Rectal smooth muscle tissue (tissue), 1 donor: ENCODE data around the gene TIAM2.
"Not testable (repeated sequence)": the region's sequence is repeated elsewhere in the genome, so short reads cannot be mapped to it uniquely, and the experiment has no call there.

Experiments
- H3K27ac ChIP-seq: one replicate; pipeline ENCODE4 v1.7.0; 2013; ENCODE audit warnings: low read depth, low read length, inconsistent platforms
- H3K27me3 ChIP-seq: one replicate; pipeline ENCODE4 v1.7.0; 2013; ENCODE audit warnings: low read length; ENCODE audit not compliant: control insufficient read depth, insufficient read depth
- H3K36me3 ChIP-seq: one replicate; pipeline ENCODE4 v1.7.0; 2013; ENCODE audit warnings: low read length; ENCODE audit not compliant: control insufficient read depth, insufficient read depth
- H3K4me1 ChIP-seq: one replicate; pipeline ENCODE4 v1.7.0; 2013; ENCODE audit warnings: low read length; ENCODE audit not compliant: control insufficient read depth, insufficient read depth
- H3K4me3 ChIP-seq: one replicate; pipeline ENCODE4 v1.7.0; 2013; ENCODE audit warnings: low read length
- H3K9ac ChIP-seq: one replicate; pipeline ENCODE4 v1.7.0; 2013; ENCODE audit warnings: low read length

Gene TIAM2

DNA sequence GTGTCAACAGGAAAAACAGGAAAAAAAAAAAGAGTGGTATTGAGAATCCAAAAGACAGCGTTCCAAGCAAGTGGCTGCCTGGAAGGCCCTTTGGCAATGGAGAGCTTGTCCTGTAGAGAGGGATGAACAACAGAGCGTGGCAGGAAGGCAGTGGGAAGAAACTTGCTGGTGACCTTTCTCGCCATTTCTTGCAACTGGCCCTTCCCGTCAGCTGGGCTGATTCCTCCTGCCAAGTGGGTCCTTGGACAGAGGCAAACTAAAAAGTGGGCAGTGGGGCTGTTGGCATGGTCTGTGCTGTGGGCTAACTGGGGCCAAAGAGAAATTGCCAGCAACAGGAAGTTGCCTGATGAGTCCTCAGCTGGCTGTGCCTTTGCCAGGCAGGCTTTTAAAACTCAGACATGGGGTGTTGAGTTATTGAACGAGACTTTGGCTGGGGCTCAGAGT lies 224.8 kb downstream of the TIAM2 start:
- Histone ChIP-seq H3K36me3 (no peaks in the 10 kb centered on the region), H3K27ac (peak overlapping the region; percentile 31), H3K27me3 (no peaks in the 10 kb centered on the region), H3K9ac (peak overlapping the region; percentile 19), H3K4me3 (no peak overlapping the region), H3K4me1 (peaks cover 2% of the 10 kb centered on the region)

DNA sequence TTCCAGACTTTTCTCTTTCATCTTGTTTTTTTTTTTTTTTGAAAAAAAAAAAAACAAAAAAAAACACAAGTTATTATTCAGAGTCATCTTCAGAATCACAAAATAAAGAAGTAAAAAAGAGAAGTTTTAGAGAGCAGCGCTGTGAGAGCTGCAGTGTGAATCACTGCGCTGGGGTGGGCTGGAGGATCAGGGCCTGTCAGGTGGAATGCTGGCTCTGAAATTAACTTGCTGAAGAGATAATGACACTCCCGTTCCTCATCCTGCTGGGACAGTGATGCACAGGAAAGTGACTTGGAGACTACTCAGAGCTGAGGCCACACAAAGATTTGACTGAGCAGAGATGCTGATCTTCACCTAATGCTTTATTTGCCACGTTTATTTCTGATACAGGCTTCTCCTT lies 226.0 kb downstream of the TIAM2 start:
- H3K9ac ChIP-seq, result no peak overlapping the region
- peaks cover 2% of the 10 kb centered on the region for H3K4me1 ChIP-seq
- H3K27me3 ChIP-seq, result no peaks in the 10 kb centered on the region
- H3K27ac ChIP-seq, result no peak overlapping the region
- H3K4me3 ChIP-seq, result no peak overlapping the region
- no peaks in the 10 kb centered on the region for H3K36me3 ChIP-seq

DNA sequence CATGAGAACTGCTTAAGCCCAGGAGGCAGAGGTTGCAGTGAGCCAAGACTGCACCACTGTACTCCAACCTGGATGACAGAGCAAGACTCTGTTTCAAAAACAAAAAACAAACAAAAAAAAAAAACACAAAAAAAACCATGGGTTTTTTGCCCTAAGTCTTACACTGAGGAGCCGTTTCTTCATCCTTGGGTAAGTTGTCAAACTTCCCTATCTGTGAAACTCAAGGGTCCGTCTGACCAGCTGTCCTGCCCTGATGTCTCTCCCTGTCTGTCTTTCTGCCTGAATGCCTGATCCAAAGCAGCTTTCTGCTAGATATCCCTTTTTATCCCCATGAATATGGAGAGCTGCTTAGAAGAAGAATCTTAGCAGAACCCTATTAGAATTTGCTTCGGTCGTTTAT lies 227.4 kb downstream of the TIAM2 start:
- H3K4me3 ChIP-seq, result no peak overlapping the region
- no peak overlapping the region for H3K9ac ChIP-seq
- no peak overlapping the region for H3K27ac ChIP-seq

DNA sequence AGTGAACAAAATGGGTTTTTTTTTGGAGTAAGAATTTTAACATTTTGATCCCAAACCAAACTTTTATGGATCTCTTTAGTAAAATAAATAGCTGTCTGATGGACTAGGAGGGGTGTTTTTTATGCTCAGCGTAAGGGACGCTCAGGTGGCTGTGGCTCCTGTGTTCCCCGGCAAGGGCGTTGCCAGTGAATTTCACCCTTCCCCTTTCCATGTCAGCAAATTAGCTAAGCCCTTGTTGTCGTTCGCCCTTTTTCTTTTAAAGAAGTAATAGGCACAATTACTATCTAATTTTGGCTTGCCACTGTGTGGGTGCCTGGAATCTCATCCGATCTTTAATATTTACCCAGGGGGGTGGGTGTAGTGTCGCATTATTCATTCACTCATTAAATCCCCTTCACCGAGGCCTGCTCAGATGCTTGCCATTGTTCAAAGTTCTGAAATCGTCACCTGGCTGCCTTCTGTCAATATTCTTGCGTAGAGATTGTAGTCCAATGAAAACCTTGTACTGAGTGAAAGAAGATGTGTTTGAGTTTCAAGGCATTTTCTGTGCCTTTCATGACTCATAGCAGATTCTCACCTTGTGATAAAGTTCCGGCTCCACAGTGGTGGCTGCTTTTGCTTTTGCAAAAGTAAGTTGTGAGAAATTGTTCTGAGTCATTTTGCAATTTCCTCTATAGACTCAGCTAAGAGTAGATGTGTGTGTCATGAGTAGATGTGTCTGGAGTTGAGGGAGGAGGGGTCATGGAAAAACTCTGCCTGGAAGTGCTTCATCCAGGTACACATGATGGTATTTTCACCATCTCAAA lies 228.7 kb downstream of the TIAM2 start:
- no peak overlapping the region for H3K9ac ChIP-seq
- no peaks in the 10 kb centered on the region for H3K36me3 ChIP-seq
- H3K27me3 ChIP-seq, result no peaks in the 10 kb centered on the region
- peaks cover 7% of the 10 kb centered on the region for H3K4me1 ChIP-seq
- H3K4me3 ChIP-seq, result no peak overlapping the region
- no peak overlapping the region for H3K27ac ChIP-seq

More for the DNA sequence above, 227.4 kb downstream of the TIAM2 start:
- H3K4me1 ChIP-seq, result peaks cover 2% of the 10 kb centered on the region
- no peaks in the 10 kb centered on the region for H3K27me3 ChIP-seq
- no peaks in the 10 kb centered on the region for H3K36me3 ChIP-seq

DNA sequence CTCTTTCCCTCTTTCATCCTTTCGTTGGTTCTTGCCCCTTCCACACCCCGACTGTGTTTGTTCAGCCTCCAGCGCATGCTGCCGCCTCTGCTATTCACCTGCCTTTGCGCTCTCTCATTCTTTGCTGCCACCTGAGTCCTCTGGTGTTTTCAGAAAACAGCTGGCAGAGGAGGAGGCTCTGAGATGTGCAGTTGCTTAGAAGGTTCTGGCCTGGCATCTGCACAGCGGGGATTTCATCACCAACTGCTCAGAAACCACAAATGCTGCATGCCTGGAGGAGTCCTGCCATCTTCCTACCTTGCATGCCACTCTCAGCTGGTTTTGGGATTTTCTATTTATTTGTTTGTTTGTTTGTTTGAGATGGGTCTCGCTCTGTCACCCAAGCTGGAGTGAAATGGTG lies 229.5 kb downstream of the TIAM2 start:
- Histone ChIP-seq H3K9ac (no peak overlapping the region), H3K4me3 (no peak overlapping the region), H3K27ac (no peak overlapping the region), H3K4me1 (peaks cover 8% of the 10 kb centered on the region), H3K36me3 (no peaks in the 10 kb centered on the region), H3K27me3 (no peaks in the 10 kb centered on the region)

DNA sequence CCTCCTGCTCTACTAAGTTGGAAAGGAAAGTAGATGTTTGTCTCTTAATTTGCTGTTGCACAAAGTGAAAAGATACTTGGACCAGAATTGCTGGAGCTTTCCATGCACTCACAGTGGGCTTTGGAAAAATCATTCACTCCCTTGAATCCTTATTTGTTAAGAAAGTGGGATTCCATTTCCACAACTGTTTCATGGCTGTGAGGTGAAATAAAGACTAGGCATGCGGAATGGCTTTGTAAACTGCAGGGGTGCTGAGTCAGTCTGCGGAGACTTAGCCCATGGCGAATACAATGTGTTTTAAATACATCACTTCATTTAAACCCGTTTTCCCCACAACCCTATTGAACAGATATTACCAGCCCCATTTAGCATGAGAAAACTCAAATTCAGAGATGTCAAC lies 231.9 kb downstream of the TIAM2 start:
- H3K27ac ChIP-seq, result no peak overlapping the region

DNA sequence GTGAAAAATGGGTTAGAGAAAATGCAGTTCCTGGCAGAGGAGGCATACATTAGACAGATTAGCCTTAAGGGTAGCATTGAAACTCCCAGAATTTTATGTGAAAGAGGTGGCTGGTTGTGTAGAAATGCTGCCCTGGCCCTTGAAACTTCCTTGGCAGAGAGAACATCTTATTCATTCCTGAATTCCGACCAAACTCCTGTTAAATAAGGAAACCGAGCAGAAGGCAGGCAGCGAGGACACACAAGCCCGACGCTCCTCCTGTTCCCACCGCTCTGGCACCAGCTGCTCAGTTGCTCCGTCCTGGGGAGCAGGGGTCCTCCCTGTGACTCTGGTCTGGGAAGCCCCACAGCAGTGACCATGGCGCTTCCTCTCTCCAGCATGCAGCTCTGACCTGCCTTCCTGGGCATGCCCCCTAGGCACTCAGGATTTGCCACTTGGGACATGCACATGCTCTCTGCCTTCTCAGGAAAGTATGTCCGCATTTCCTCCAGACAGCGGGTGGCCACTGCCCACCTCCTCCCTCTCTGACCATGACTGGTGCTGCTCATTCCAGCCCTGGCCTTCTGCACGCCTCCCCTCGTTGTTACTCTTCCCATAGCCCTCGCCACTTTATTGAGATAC lies 233.5 kb downstream of the TIAM2 start:
- H3K36me3 ChIP-seq, result no peaks in the 10 kb centered on the region
- H3K27ac ChIP-seq, result peak overlapping the region; percentile 41
- no peaks in the 10 kb centered on the region for H3K27me3 ChIP-seq
- H3K4me3 ChIP-seq, result peak overlapping the region; percentile 40
- H3K4me1 ChIP-seq, result peaks cover 16% of the 10 kb centered on the region
- no peak overlapping the region for H3K9ac ChIP-seq

More for the DNA sequence above, 231.9 kb downstream of the TIAM2 start:
- no peaks in the 10 kb centered on the region for H3K27me3 ChIP-seq
- no peaks in the 10 kb centered on the region for H3K36me3 ChIP-seq
- H3K4me3 ChIP-seq, result no peak overlapping the region
- H3K4me1 ChIP-seq, result peaks cover 6% of the 10 kb centered on the region
- no peak overlapping the region for H3K9ac ChIP-seq

DNA sequence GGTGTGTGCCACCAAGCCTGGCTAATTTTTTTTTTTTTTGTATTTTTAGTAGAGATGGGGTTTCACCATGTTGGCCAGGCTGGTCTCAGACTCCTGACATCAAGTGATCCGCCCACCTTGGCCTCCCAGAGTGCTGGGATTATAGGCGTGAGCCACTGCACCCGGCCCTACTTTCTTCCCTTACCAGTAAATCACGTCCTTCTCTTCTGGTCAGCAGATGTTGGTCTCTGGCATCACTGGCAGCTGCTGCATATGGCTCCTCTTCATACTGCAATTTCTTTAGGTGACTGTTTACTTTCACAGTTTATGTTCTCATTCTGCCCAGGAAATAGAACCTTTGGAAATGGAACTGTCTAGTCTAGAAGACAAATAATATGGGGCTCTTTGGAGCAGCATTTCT lies 235.9 kb downstream of the TIAM2 start:
- not testable (repeated sequence) for H3K27me3 ChIP-seq, H3K27ac ChIP-seq, H3K4me3 ChIP-seq, H3K36me3 ChIP-seq, H3K9ac ChIP-seq
- peaks cover 20% of the 10 kb centered on the region for H3K4me1 ChIP-seq

DNA sequence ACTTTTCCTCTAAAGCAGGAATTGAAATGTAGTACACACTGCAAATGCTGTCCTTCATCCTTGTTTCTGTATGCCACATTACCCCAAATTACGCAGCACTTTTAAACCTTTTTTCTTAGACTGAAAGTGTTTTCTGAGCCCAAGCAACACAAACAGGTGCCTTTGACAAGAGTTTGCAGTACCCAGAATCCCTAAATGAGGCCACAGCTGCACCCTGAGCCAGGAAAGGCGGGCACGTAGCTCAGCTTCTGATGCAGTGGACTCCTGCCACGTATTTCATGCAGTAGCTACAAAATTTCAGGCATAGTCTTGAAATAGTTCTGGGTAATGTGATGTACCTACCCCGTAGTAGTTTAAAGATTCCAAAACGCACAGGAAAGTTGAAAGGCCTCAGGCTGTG lies 237.7 kb downstream of the TIAM2 start:
- peaks cover 20% of the 10 kb centered on the region for H3K4me1 ChIP-seq
- H3K9ac ChIP-seq, result no peak overlapping the region
- H3K27ac ChIP-seq, result peak overlapping the region; percentile 56
- H3K27me3 ChIP-seq, result no peaks in the 10 kb centered on the region
- no peak overlapping the region for H3K4me3 ChIP-seq
- H3K36me3 ChIP-seq, result no peaks in the 10 kb centered on the region

DNA sequence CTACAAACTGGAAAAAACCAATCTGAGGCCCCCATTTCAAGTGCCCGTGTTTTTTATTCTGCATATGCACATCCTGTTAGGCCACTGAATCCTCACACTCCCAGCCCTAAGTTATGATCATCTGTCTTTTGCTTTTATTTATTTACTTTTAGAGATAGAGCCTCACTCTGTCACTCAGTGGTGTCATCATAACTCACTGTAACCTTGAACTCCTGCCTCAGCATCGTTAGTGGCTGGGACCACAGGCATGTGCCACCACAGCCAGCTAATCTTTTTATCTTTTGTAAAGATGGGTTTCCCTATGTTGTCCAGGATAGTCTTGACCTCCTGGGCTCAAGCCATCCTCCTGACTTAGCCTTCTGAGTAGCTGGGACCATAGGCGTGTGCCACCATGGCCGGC lies 239.1 kb downstream of the TIAM2 start:
- Histone ChIP-seq H3K4me3 (no peak overlapping the region), H3K36me3 (no peaks in the 10 kb centered on the region), H3K27me3 (no peaks in the 10 kb centered on the region), H3K27ac (peak overlapping the region; percentile 41), H3K9ac (no peak overlapping the region), H3K4me1 (peaks cover 14% of the 10 kb centered on the region)

DNA sequence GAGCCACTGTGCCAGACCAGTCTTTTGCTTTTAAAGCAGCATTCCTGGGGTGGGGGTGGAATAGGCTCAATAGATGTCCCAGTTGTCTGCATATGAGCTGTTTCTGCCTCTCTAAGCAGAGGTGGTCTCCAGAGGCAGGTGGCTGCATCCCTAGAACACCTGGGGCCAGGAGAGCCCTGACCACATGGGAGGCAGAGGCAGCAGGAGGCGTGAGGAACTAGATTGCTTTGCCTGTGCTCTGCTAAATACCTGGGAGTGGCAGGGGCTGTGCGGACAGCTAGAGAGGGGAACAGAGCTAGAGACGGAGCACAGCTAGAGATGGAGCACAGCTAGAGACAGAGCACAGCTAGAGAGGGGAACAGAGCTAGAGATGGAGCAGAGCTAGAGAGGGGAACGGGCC lies 239.6 kb downstream of the TIAM2 start:
- Histone ChIP-seq H3K27me3 (no peaks in the 10 kb centered on the region), H3K4me3 (no peak overlapping the region), H3K4me1 (peaks cover 14% of the 10 kb centered on the region), H3K9ac (no peak overlapping the region), H3K27ac (peak overlapping the region; percentile 41), H3K36me3 (no peaks in the 10 kb centered on the region)

DNA sequence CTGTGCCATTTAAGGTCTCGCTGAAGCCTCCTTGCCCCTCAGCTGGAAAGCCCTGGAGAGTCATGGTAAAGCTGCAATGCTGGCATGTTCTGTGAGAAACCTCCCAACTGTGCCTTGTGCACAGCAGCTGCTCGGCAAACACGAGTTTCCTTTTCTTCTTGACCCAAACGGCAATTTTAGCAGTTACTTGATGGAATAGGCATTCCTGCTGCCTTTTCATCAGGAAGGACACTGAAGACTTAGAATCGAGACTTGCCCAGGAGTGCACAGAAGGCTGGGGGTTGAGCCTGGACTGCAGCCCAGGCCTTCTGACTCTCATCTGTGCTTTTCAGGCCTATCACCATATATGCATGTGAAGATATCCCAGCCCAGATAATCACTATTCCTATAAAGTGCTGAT lies 240.0 kb downstream of the TIAM2 start:
- Histone ChIP-seq H3K4me3 (no peak overlapping the region), H3K36me3 (no peaks in the 10 kb centered on the region), H3K9ac (no peak overlapping the region), H3K27me3 (no peaks in the 10 kb centered on the region), H3K4me1 (peaks cover 14% of the 10 kb centered on the region), H3K27ac (peak overlapping the region; percentile 41)

DNA sequence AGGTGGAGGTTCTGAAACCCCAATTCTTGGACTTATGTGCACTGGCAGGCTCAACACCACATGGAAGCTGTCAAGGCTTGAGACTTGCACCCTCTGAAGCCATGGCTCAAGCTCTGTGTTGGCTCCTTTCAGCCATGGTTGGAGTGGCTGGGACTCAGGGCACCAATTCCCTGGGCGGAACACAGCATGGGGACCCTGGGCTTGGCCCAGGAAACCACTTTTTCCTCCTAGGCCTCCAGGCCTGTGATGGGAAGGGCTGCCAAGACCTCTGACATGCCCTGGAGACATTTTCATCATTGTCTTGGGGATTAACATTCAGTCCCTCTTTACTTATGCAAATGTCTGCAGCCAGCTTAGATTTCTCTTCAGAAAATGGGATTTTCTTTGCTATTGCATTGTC lies 242.5 kb downstream of the TIAM2 start:
- Histone ChIP-seq H3K27ac (no peak overlapping the region), H3K36me3 (no peaks in the 10 kb centered on the region), H3K27me3 (no peaks in the 10 kb centered on the region), H3K4me3 (no peak overlapping the region), H3K9ac (no peak overlapping the region), H3K4me1 (peaks cover 13% of the 10 kb centered on the region)
